Skeletal muscle tissue (tissue), 4 donors: ENCODE measurements around the gene FHL2. TPM values are rescaled to one million over a fixed set of nuclear protein-coding genes. Genes with fewer than 3 reads are reported as not detected.

Experiments
- H3K27ac ChIP-seq: one replicate; pipeline ENCODE4 v1.7.0; 2013; ENCODE audit warnings: mild to moderate bottlenecking, low read depth, low read length, inconsistent platforms
- H3K27me3 ChIP-seq, 3 donors: one replicate each; pipeline ENCODE4 v1.7.0; 2013; ENCODE audit warnings: low read length in 3 of 3; ENCODE audit not compliant: control insufficient read depth in 3 of 3, insufficient read depth in 3 of 3
- H3K36me3 ChIP-seq, 3 donors: one replicate each; pipeline ENCODE4 v1.7.0; 2013; ENCODE audit warnings: low read length in 3 of 3; ENCODE audit not compliant: control insufficient read depth in 3 of 3, insufficient read depth in 3 of 3
- H3K4me1 ChIP-seq, 3 donors: one replicate each; pipeline ENCODE4 v1.7.0; 2013; ENCODE audit warnings: low read length in 3 of 3, mild to moderate bottlenecking in 3 of 3; ENCODE audit not compliant: control insufficient read depth in 3 of 3, insufficient read depth in 3 of 3
- H3K4me3 ChIP-seq, 3 donors: one replicate each; pipeline ENCODE4 v1.7.0; 2013; ENCODE audit warnings: low read length in 3 of 3
- H3K9ac ChIP-seq, 3 donors: one replicate each; pipeline ENCODE4 v1.7.0; 2013; ENCODE audit warnings: low read length in 3 of 3, mild to moderate bottlenecking in 3 of 3, moderate library complexity in 2 of 3, low read depth in 1 of 3
- H3K9me3 ChIP-seq, 3 donors: one replicate each; pipeline ENCODE4 v1.7.0; 2013; ENCODE audit warnings: low read length in 3 of 3; ENCODE audit not compliant: control insufficient read depth in 3 of 3
- total RNA-seq: library from RNA; depleted of rRNA; stranded (reverse); fragments of >200 nt; gene quantifications from one replicate; pipeline ENCODE4 v1.2.3, GENCODE V29; 2014
- donor health status: Osteomylitis.

FHL2 gene
- total RNA-seq, 1 donor from 2014 or later = 66.3 TPM

- H3K36me3 ChIP-seq = peaks cover 21 to 25% (median 25%) of the 10 kb centered on the region in 3 donors
- peak overlapping the region in 1 of 3 donors; percentile 45 for H3K9ac ChIP-seq
- no peaks in the 10 kb centered on the region for H3K27me3 ChIP-seq
- H3K4me3 ChIP-seq = no peak overlapping the region
- no peak overlapping the region for H3K27ac ChIP-seq
- H3K9me3 ChIP-seq = no peaks in the 10 kb centered on the region
- H3K4me1 ChIP-seq = peaks cover 80 to 90% (median 90%) of the 10 kb centered on the region in 3 donors
Observed at GRCh38 chr2:105382177-105382576, 16.7 kb downstream of the FHL2 start.

- Histone ChIP-seq H3K9ac (peak overlapping the region; percentile 26 to 49 (median 29)), H3K27me3 (no peaks in the 10 kb centered on the region), H3K4me3 (no peak overlapping the region), H3K9me3 (no peaks in the 10 kb centered on the region), H3K27ac (peak overlapping the region; percentile 67), H3K36me3 (peaks cover 18 to 24% (median 23%) of the 10 kb centered on the region in 3 donors), H3K4me1 (peaks cover 81 to 97% (median 93%) of the 10 kb centered on the region in 3 donors)
Observed at GRCh38 chr2:105381101-105381668, 17.7 kb downstream of the FHL2 start.

- peaks cover 12 to 18% (median 16%) of the 10 kb centered on the region in 3 donors for H3K36me3 ChIP-seq
- H3K4me1 ChIP-seq = peaks cover 81 to 97% (median 93%) of the 10 kb centered on the region in 3 donors
Observed at GRCh38 chr2:105380432-105381100, 18.3 kb downstream of the FHL2 start.

GRCh38 chr2:105379741-105380186 is 19.1 kb downstream of the FHL2 start:
- Histone ChIP-seq H3K27me3 (no peaks in the 10 kb centered on the region), H3K4me3 (peak overlapping the region in 2 of 3 donors; percentile 9 to 23), H3K9ac (peak overlapping the region in 2 of 3 donors; percentile 17 to 34), H3K36me3 (peaks cover 4 to 10% (median 8%) of the 10 kb centered on the region in 3 donors), H3K4me1 (peaks cover 81 to 97% (median 93%) of the 10 kb centered on the region in 3 donors), H3K27ac (peak overlapping the region; percentile 67), H3K9me3 (no peaks in the 10 kb centered on the region)

More at GRCh38 chr2:105380432-105381100, 18.3 kb downstream of the FHL2 start:
- H3K9me3 ChIP-seq = no peaks in the 10 kb centered on the region
- H3K9ac ChIP-seq = peak overlapping the region in 1 of 3 donors; percentile 49
- H3K4me3 ChIP-seq = no peak overlapping the region
- H3K27ac ChIP-seq = peak overlapping the region; percentile 67
- H3K27me3 ChIP-seq = no peaks in the 10 kb centered on the region

GRCh38 chr2:105378921-105379383 is 19.9 kb downstream of the FHL2 start:
- no peak overlapping the region for H3K9ac ChIP-seq
- no peaks in the 10 kb centered on the region for H3K9me3 ChIP-seq
- no peak overlapping the region for H3K4me3 ChIP-seq
- H3K36me3 ChIP-seq = peaks cover 3 to 8% (median 3%) of the 10 kb centered on the region in 3 donors
- no peaks in the 10 kb centered on the region for H3K27me3 ChIP-seq
- no peak overlapping the region for H3K27ac ChIP-seq
- peaks cover 86 to 97% (median 94%) of the 10 kb centered on the region in 3 donors for H3K4me1 ChIP-seq

GRCh38 chr2:105378276-105378840 is 20.5 kb downstream of the FHL2 start:
- Histone ChIP-seq H3K36me3 (peaks cover 0 to 8% (median 3%) of the 10 kb centered on the region in 3 donors), H3K27ac (peak overlapping the region; percentile 76), H3K9me3 (no peaks in the 10 kb centered on the region), H3K27me3 (no peaks in the 10 kb centered on the region), H3K9ac (no peak overlapping the region), H3K4me3 (peak overlapping the region in 1 of 3 donors; percentile 8), H3K4me1 (peaks cover 87 to 98% (median 95%) of the 10 kb centered on the region in 3 donors)

GRCh38 chr2:105377871-105378270 is 21.0 kb downstream of the FHL2 start:
- H3K4me1 ChIP-seq = peaks cover 90 to 98% (median 95%) of the 10 kb centered on the region in 3 donors

GRCh38 chr2:105376789-105377240 is 22.0 kb downstream of the FHL2 start:
- H3K9ac ChIP-seq = no peak overlapping the region
- H3K27ac ChIP-seq = peak overlapping the region; percentile 76
- H3K4me3 ChIP-seq = no peak overlapping the region
- peaks cover 85 to 95% (median 90%) of the 10 kb centered on the region in 3 donors for H3K4me1 ChIP-seq
- H3K36me3 ChIP-seq = peaks cover 0 to 8% (median 3%) of the 10 kb centered on the region in 3 donors
- no peaks in the 10 kb centered on the region for H3K9me3 ChIP-seq
- H3K27me3 ChIP-seq = no peaks in the 10 kb centered on the region

More at GRCh38 chr2:105377871-105378270, 21.0 kb downstream of the FHL2 start:
- peaks cover 0 to 8% (median 3%) of the 10 kb centered on the region in 3 donors for H3K36me3 ChIP-seq
- no peaks in the 10 kb centered on the region for H3K9me3 ChIP-seq
- no peak overlapping the region for H3K9ac ChIP-seq
- H3K4me3 ChIP-seq = no peak overlapping the region
- H3K27ac ChIP-seq = peak overlapping the region; percentile 76
- no peaks in the 10 kb centered on the region for H3K27me3 ChIP-seq

GRCh38 chr2:105376010-105376409 is 22.8 kb downstream of the FHL2 start:
- H3K4me1 ChIP-seq = peaks cover 77 to 92% (median 86%) of the 10 kb centered on the region in 3 donors

More at GRCh38 chr2:105376010-105376409, 22.8 kb downstream of the FHL2 start:
- Histone ChIP-seq H3K27me3 (no peaks in the 10 kb centered on the region), H3K36me3 (peaks cover 0 to 6% (median 1%) of the 10 kb centered on the region in 3 donors), H3K9ac (peak overlapping the region in 1 of 3 donors; percentile 26), H3K27ac (peak overlapping the region; percentile 76), H3K9me3 (no peaks in the 10 kb centered on the region), H3K4me3 (peak overlapping the region in 2 of 3 donors; percentile 25 to 29)
